CD4-positive, alpha-beta T cell treated with Interferon gamma for 1 hour (primary cell): ENCODE data around the gene GVQW3.

ENCODE experiments used
- DNase-seq: peaks from one replicate; pipeline ENCODE4 v3.0.0-alpha.2; 2020

The GVQW3 gene

DNA sequence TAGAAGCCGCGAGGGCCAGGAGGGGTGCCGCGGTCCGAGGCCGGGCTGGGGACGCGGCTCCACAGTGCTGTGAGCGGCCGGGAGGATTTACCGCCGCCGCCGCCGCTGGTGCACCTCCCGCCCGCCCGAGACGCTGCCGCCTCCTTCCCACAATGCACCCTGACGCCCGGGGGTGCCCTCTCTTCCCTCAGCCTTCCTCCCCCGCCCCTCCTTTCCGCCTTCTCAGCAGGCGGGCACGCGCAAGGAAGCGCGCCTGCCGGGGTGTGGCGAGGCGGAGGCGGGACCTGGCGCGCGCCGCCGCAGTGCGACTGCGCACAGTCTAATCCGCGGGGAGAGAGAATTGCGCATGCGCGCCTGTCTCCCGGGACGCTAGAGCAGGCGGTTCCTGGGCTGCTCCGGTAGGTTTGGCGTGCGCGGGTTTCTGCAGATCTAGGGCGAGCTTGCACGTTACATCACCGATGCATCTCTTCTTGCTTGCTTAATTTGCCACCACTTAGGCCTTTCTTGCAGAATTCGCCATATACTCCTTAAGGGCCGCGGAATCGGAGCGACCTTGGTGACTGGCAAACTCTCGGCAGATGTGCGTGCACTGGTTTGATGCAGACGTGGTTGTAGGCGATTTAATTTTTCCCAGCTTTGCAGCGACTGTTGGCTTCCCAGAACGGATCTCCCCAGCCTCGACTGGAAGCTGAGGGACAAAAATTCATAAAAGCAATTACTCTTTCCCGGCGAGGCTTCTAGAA is at the start of gene GVQW3, which contains the start of gene THAP12:
Gene GVQW3 (plus strand): TSS at position 347 of the 743 bp plus-strand sequence. CDS start 506 bp downstream, outside the sequence.
Gene THAP12 (minus strand): TSS at position 156 of the 743 bp plus-strand sequence. CDS start 296 bp downstream, outside the sequence.
- DNase-seq, result peak; percentile 98

DNA sequence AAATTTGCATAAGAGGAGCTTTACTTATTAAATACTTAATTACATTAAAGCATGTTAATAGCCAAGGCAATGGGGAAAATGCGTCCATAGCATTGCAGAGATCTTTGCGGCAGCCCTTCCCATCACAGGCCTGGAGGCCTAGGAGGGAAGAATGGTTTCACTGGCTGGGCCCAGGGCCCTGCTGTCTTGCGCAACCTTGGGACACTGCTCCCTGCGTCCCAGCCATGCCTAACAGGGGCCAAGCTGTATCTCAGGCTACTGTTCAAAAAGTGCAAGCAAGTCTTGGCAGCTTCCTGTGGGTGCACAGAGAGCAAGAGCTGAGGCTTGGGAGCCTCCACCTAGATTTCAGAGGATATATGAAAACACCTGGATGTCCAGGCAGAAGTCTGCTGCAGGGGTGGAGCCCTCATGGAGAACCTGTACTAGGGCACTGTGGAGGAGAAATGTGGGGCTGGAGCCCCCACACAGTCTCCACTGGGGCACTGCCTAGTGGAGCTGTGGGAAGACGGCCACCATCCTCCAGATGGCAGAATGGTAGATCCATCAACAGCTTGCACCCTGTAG is 46.2 kb upstream of the GVQW3 start:
- DNase-seq, result no peak

DNA sequence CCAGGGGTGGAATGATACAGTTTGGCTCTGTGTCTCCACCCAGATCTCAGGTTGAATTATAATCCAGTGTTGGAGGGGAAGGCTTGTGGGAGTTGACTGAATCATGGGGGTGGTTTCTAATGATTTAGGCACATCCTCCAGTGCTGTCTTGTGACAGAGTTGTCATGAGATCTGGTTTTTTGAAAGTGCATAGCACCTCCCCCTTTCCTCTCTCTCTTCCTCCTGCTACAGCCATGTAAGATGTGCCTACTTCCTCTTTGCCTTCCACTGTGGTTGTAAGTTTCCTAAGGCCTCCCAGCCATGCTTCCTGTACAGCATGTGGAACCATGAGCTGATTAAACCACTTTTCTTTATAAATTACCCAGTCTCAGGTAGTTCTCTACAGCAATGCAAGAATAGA is 45.3 kb upstream of the GVQW3 start:
- peak; percentile 21 for DNase-seq

DNA sequence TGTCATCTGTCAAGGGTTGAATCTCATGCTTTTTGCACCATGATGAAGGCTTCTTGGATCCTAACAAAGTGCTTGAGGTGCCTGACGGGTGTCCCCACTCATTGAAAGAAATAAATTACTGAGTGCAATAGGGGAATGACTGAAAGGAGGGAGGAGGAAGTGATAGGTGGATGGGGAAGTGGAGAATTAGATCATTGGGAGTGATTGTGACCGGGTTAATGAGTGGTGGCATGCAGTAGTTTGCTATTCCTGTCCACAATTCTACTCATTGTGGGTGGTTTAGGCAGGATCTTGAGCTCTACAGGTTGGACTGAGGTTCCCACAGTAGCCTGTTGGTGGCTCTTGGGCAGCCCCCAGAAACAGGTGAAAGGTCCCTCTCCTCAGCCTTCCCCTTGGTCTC is 44.5 kb upstream of the GVQW3 start:
- no peak for DNase-seq

DNA sequence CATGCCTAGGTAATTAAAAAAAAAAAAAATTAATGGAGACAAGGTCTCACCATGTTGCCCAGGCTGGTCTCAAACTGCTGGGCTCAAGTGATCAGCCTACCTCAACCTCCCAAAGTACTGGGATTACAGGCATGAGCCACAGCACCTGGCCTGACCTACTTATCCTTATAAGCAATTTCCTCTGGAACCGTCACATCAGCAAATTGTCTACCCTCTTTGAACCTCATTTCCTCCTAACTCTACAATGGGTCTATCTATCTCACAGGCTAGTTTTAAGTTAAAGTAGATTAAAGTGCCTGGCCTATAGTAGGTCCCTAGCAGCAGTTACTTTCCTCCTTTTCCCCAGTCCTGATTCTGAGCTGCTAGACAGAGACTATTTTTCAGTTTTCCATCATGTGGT is 43.7 kb upstream of the GVQW3 start:
- no peak for DNase-seq

DNA sequence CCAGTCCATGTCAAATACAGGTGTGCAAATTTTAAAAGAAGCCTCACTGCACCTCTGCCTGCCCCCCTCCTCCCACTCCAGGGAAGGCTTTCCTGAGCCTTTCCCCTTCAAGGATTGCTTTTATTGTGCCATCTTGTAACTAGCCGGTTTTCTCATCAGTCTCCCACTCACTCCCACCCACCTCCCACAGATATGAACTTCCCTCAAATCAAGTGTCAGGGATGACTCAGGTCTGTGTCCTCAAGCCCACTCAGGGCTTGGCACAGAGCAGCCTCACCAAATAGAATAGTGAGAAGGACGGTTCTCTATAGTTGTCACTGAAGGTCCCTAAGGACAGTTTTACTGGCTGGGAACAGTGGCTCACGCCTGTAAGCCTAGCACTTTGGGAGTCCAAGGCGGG is 43.2 kb upstream of the GVQW3 start:
- no peak for DNase-seq

DNA sequence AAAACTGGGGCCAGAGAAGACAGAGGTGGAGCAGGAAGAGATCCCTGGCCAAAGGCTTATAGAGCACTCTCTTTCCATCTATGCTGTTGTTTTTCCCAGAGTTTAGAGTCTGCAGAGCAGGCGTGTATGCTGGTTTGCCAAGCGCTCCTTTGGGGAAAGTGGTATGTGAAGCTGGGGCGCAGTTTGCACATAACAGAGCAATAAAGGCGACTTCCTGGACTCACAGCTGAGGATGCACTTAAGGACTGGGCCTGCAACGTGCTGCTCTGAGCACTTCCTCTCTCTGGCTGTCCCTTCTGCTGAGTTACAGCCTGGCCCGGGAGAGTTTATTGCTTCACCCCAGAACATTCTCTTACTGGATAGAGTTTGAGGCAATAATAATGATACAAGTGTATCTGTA is 41.9 kb upstream of the GVQW3 start:
- DNase-seq, result peak; percentile 23

DNA sequence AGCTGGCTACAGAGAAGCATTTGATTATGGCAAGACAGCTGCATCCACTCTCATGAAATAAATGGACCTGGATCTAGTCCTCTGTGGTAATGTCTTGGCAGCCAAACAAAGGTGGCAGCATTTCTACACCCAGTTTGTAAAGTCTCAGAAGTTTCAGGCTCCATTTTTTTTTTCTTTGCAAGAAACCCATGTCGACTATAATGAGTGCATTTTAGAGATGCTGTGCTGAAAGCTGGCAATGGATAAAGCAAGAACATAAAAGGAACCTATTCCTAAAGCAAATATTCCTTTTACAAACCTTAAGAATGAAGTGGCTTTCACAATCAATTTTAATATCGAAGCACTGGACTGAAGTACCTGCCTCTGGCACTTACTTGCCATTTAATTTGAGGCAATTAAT is 33.7 kb upstream of the GVQW3 start:
- DNase-seq, result no peak

DNA sequence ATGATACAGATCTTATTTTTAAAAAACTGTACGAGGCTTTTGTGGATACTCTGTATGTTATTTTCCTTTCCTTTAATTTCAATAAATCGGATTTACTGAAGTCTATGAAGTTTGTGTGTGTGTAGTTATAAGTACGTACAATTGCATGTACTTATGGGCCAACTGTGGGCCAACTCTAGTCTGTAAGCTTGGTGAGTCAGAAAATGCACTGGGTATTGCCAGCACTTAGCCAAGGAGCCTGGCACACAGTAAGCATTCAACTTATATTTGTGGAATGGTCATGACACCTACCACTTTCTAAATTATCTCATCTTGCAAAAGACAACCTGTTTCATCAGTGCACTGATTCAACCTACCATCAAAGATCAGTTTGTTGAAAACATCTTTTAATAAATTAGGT is 32.8 kb upstream of the GVQW3 start:
- DNase-seq, result no peak

DNA sequence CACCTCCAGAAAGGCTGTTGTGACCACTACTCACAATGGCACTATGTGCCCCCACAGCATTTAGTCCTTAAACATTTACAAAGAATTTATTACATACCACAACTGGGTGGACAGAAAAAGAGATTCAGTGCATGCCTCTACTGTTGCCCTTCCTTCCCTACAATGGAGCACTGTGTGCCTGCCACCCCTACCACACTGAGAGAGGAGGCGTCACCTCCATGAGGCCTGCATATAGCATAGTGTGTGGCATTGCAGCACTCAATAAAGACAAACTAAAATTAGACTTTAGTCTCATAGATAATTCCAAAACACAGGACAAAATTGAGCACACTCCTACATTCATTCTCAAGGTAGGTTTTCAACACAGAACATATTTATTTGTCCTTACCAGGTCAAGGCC is 26.0 kb upstream of the GVQW3 start:
- DNase-seq, result no peak

DNA sequence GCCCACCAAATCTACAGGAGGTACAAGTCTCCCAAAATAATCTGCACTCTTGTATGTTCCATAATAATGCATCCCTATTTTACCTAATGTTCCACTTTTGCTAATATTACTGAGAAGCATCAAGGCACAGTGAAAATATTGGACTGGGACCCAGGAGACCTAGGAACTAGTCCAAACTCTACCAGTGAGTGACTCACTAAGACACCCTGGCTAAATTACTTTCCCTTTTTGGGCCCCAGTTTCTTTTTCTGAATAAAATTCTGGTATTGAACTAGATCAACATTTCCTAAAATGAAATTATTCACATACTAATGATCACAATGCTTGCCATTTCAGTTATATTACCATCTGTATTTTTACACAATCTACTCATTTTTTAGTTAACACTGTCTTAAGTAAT is 19.7 kb upstream of the GVQW3 start:
- no peak for DNase-seq

DNA sequence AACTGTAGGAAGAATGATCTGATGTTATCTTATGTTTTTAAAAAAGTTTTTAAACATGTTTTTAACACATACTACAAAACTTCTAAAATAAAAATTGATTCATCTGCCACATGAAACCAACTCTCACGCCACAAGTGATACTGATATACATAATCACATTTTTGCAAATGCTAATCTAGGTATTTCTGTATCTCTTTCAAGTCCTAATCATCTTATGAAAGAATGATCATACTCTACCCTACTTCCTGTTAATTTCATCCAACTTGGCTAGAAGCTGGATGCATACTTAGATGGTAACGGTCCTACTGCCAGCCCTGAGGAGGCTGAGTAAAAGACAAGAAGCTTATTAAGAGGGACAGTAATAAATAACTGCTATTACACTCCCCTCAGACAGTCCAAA is 19.3 kb upstream of the GVQW3 start:
- no peak for DNase-seq

DNA sequence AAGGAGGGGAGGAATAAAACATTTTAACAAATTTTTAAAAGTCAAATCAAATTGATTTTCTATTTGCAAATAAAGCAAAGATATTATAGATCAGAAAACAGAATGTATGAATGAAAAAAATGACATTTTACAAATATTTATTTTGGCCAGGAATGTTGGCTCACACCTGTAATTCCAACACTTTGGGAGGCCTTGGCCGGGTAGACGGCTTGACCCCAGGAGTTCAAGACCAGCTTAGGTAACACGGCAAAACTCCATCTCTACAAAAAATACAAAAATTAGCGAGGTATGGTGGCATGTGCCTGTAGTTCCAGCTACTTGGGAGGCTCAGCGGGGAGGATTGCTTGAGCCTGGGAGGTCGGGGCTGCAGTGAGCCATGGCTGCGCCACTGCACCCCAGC is 18.4 kb upstream of the GVQW3 start:
- no peak for DNase-seq

DNA sequence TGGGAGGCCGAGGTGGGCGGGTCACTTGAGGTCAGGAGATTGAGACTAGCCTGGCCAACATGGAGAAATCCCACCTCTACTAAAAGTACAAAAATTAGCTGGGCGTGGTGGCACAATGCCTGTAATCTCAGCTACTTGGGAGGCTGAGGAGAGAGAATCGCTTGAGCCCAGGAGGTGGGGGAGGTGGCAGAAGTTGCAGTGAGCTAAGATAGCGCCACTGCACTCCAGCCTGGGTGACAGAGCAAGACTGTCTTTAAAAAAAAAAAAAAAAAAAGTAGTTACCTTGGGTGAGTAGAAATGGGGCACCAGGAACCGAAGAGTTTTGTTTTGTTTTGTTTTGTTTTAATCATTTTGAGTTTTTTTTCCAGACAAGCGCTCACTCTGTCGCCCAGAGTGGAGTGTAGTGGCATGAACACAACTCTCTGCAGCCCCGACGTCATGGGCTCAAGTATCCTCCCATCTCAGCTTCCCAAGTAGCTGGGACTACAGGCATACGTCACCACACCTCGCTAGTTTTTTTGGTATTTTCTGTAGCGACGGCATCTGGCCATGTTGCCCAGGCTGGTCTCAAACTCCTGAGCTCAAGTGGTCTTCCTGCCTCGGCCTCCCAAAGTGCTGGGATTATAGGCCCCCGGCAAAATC is 16.0 kb upstream of the GVQW3 start:
- no peak for DNase-seq

DNA sequence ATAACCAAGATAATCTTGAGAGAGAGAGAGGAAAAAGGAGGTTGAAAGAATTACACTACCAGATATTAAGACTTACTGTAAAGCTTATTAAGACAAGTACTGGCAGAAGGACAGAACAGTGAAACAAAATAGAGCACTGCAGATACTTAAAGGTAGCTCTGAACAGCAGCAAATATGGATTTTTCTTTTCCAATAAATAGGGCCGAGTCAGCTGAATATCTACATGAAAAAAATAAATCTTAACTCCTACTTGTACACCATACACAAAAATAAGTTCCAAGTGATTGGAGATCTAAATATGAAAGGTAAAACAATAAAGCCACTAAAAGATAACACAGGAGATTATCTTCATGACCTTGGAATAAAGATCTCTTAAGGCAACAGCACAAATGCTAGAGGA is 12.6 kb upstream of the GVQW3 start:
- no peak for DNase-seq

DNA sequence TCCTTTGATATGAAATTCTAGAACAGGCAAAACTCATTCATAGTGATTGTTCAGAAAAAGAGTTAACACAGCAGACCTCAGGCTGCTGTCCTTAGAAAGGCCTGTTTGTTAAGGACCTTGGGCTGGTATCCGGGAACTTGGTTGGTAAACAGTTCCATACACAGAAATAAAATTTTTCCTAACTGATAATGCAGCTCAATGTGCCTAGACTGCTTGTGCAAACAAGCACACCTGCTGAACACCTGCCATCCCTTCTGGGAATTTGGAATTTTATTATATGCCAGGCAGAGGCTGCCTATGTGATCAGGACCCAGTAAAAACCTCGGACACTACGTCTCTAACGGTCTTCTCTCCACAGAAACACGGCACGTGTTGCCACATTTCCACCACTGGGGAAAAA is 11.7 kb upstream of the GVQW3 start:
- DNase-seq, result no peak

DNA sequence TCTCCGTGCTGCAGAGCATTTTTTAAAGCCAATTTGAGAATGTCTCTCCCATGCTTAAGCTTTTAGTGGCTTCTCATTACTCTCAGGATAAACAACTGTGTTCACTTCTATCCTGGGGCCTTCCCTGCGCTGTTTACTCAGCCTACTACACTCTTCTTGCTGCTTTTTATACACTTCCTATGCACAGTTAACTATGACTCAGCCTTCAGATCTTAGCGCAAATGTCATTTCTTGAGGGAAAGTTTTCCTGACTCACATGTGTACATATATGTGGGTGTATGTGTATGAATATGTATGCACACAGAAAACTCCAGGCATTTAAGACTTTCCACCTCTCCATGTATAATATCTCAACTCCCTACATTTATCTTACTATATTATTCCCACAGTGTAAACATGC is 10.0 kb upstream of the GVQW3 start:
- no peak for DNase-seq

DNA sequence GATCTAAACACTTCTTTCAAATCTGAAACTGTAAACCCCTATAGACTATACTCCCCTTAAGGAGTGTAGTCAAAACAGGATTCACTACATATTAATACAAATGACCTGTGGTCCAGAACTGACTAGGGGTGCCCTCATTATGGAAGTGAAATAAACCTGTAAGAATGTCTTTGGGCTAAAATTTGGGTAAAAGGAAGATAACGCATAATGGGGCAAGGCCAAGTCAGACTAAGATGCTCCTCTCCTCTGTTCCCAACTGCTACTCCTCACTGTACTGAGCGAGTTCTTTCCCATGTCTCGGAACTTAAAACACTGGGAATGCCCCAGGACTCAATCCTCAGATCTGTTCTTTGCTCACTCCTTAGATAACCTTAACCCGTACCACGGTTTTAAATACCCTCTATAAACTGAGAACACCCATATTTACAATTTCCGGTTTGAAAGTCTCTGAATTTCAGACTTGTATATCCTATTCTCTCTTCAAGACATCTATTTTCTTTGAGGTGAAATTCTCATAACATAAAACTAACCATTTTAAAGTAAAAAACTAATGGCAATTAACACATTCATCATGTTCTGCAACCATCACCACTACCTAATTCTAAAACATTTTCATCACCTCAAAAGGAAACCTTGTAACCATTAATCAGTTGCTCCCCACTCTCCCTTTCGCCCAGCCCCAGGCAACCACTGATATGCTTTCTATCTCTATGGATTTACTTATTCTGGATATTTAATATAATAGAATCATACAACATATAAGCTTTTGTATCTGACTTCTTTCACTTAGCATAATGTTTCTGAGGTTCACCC is 4.2 kb upstream of the GVQW3 start:
- no peak for DNase-seq

DNA sequence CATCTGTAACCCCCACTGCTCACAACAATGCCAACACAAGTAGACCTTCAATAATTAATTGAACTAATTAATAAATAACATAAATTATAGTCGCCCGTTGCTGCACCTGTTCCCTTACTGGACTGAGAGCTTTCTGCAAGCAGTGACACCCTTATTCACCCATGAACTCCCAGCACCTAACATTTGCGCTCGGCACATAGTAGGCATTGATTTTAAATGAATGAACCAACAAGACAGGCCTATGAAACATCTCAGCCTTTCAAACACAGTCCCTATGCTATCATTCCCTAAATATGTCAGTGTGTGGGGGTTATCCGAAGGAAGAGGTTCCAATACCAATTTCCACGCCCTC is 1.3 kb upstream of the GVQW3 start:
- no peak for DNase-seq

DNA sequence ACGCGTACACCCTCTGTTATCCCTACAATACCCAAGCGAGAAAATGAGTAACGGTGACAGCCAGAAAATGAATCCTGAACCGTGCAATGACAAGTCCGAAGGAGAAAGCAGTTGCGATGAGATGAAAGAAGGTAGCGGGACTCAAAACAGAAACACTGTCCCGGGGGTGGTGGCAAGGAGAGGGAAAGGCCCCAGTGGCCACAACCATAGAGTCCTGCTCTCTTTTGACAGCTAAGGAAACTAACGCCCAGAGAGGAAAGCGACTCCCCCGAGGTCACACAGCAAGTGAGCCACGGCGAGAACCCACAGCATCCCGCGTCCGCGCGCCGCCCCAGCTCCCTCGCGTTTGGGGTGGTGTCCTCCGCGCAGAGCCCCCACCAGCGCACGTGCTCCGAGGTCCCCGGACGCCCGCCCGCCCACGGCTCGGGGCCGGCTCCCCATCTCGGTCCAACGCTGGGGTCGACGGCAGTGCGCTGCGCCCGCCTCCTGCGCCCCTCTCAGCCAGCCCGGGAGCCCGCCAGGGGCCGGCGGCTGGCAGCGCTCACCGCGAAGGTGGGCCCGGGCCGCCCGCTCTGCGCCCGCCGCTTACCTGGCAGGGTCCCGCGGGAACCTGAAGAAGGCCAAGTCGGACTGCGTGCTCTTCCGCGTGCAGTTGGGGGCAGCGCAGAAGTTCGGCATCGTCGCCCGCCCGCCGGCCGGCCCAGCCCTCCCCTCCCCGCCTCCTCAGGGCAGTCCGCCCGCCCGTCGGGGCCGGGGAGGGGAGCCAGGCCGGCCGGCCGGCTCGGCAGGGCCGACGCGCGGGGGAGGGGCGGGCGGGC is 755 bp upstream of the GVQW3 start:
- DNase-seq, result peak; percentile 41

DNA sequence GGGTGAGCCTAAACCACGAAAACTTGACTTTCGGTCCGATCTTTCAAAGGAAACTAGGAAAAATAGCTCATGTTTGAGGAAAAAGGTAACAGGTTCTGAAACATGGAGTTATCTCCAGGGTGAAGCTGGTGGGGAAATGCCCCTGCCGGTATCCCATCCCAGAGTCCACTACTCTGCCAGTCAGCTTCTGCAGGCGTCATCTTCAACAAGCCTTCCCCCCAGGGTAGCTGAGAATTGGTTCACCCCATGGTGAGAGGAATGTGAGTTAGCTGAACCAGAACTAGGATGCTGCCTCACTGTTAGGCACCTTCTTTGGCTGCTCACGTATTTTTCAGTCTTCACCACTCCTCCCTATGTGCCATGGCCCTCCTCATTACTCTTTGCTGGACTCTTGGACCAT is 1.1 kb downstream of the GVQW3 start:
- DNase-seq, result no peak

DNA sequence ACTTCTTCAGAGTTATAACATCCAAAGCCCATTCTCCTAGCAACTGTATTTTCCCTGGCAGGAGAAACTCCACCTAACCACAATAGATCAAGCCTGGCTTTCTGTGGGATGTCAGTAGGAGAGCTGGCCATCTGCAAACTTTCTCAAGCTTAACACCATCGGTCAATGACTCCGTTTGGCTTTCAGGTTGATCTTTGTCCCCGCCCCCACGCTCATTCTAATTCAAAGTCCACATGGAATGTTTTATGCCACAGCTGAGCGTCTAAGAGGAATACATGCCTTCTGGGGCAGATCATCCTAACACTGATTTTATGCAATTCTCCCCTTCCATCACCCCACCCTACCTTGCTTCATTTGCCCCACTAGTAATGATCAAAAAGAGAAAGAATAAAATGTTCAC is 4.8 kb downstream of the GVQW3 start:
- no peak for DNase-seq

DNA sequence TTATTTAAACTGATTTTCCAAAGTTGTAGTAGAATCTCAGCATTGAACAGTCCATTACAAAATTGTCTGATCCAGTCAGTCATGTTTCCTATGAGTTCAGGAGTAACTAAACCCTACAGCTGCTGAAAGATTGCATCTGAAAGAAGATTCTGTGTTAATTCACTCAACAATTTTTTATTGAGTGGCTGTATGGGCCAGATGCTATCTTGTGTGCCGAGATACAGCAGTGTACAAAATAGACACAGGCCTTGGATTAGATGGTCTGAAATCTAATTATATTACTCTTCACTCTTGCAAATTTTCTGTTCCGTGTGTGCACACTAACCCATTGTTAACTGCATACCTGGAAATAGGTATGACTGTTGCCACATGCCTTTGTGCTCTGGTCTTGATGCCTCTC is 7.3 kb downstream of the GVQW3 start:
- no peak for DNase-seq
